Activated T-cell treated with anti-CD3 and anti-CD28 coated beads, Interleukin-2, amount 50 U/mL, for 72 hours (primary cell): ENCODE measurements around the gene FKBP8. TPM values are rescaled to one million over a fixed set of nuclear protein-coding genes. Genes with fewer than 3 reads are reported as not detected.

ENCODE experiments used
- ATAC-seq, 2 donors: fragments of 150-1000 bp; cut with Tn5 transposase; replicated peaks in 1 of 2; 2 replicates each; pipeline ENCODE4 v1.10.0; 2021; ENCODE audit warnings: moderate library complexity in 2 of 2, mild to moderate bottlenecking in 1 of 2
- DNase-seq, 2 donors: peaks; one replicate each; pipeline ENCODE4 v3.0.0; 2021 to 2022; ENCODE audit warnings: mixed read lengths in 1 of 2
- H3K27ac Mint-ChIP-seq: one replicate; pipeline ENCODE4 v1.8.0; 2022; ENCODE audit warnings: mild to moderate bottlenecking, moderate library complexity, mixed read lengths
- H3K27me3 Mint-ChIP-seq: one replicate; pipeline ENCODE4 v1.8.0; 2022; ENCODE audit warnings: low read depth, mixed read lengths
- H3K36me3 Mint-ChIP-seq, 2 donors: one replicate each; pipeline ENCODE4 v1.8.0; 2022; ENCODE audit warnings: mixed read lengths in 2 of 2, mild to moderate bottlenecking in 1 of 2; ENCODE audit not compliant: insufficient read depth in 2 of 2
- H3K4me1 Mint-ChIP-seq: one replicate; pipeline ENCODE4 v1.8.0; 2022; ENCODE audit warnings: low read depth, mixed read lengths
- H3K4me3 Mint-ChIP-seq, 2 donors: one replicate each; pipeline ENCODE4 v1.8.0; 2022; ENCODE audit warnings: mild to moderate bottlenecking in 2 of 2, mixed read lengths in 2 of 2, moderate library complexity in 2 of 2
- H3K9me3 Mint-ChIP-seq, 2 donors: one replicate each; pipeline ENCODE4 v1.8.0; 2022; ENCODE audit warnings: mixed read lengths in 2 of 2
- total RNA-seq, 2 donors: library from RNA; stranded (reverse); gene quantifications; one replicate each; pipeline ENCODE4 v1.2.3, GENCODE V29; 2022

The FKBP8 gene
- total RNA-seq, 2 donors from 2014 or later: 223 to 239 TPM

GRCh38 chr19:18501832-18502231 lies 41.5 kb downstream of the FKBP8 start:
- H3K27ac Mint-ChIP-seq: no peak overlapping the region
- no peaks in the 10 kb centered on the region for H3K27me3 Mint-ChIP-seq
- H3K9me3 Mint-ChIP-seq: no peaks in the 10 kb centered on the region
- peaks cover 81% of the 10 kb centered on the region for H3K4me1 Mint-ChIP-seq
- no peak overlapping the region for H3K4me3 Mint-ChIP-seq
- ATAC-seq (no peak), DNase-seq (no peak)
- no peaks in the 10 kb centered on the region for H3K36me3 Mint-ChIP-seq

GRCh38 chr19:18501351-18501750 lies 42.0 kb downstream of the FKBP8 start:
- Mint-ChIP-seq H3K27me3 (no peaks in the 10 kb centered on the region), H3K36me3 (no peaks in the 10 kb centered on the region), H3K9me3 (no peaks in the 10 kb centered on the region), H3K4me1 (peaks cover 81% of the 10 kb centered on the region), H3K27ac (no peak overlapping the region), H3K4me3 (peak overlapping the region in 1 of 2 donors; percentile 24)
- ATAC-seq: no peak
- DNase-seq: no peak

GRCh38 chr19:18500799-18501198 lies 42.6 kb downstream of the FKBP8 start:
- Mint-ChIP-seq H3K27ac (no peak overlapping the region), H3K9me3 (no peaks in the 10 kb centered on the region), H3K4me3 (peak overlapping the region in 1 of 2 donors; percentile 24), H3K27me3 (no peaks in the 10 kb centered on the region), H3K36me3 (no peaks in the 10 kb centered on the region), H3K4me1 (peaks cover 81% of the 10 kb centered on the region)
- ATAC-seq: no peak
- DNase-seq: no peak

GRCh38 chr19:18500376-18500775 lies 43.0 kb downstream of the FKBP8 start:
- ATAC-seq (no peak), DNase-seq (no peak)
- Mint-ChIP-seq H3K27me3 (no peaks in the 10 kb centered on the region), H3K36me3 (no peaks in the 10 kb centered on the region), H3K4me3 (no peak overlapping the region), H3K4me1 (peaks cover 81% of the 10 kb centered on the region), H3K9me3 (no peaks in the 10 kb centered on the region), H3K27ac (no peak overlapping the region)

GRCh38 chr19:18499055-18499775 lies 44.2 kb downstream of the FKBP8 start:
- peaks cover 81% of the 10 kb centered on the region for H3K4me1 Mint-ChIP-seq
- no peak for DNase-seq
- H3K27me3 Mint-ChIP-seq: no peaks in the 10 kb centered on the region
- H3K9me3 Mint-ChIP-seq: no peaks in the 10 kb centered on the region
- H3K4me3 Mint-ChIP-seq: peak overlapping the region in 1 of 2 donors; percentile 21
- H3K27ac Mint-ChIP-seq: peak overlapping the region; percentile 89
- H3K36me3 Mint-ChIP-seq: no peaks in the 10 kb centered on the region
- no peak for ATAC-seq

GRCh38 chr19:18496980-18497256 lies 46.5 kb downstream of the FKBP8 start:
- Mint-ChIP-seq H3K9me3 (no peaks in the 10 kb centered on the region), H3K4me1 (peaks cover 75% of the 10 kb centered on the region), H3K27ac (peak overlapping the region; percentile 96), H3K27me3 (no peaks in the 10 kb centered on the region), H3K36me3 (no peaks in the 10 kb centered on the region), H3K4me3 (peak overlapping the region in 1 of 2 donors; percentile 84)
- ATAC-seq (no peak), DNase-seq (no peak)

GRCh38 chr19:18496167-18496979 lies 47.0 kb downstream of the FKBP8 start:
- peak overlapping the region; percentile 75 to 84 for H3K4me3 Mint-ChIP-seq
- ATAC-seq: peak; percentile 94 to 96
- H3K4me1 Mint-ChIP-seq: peaks cover 70% of the 10 kb centered on the region
- H3K9me3 Mint-ChIP-seq: no peaks in the 10 kb centered on the region
- H3K36me3 Mint-ChIP-seq: no peaks in the 10 kb centered on the region
- H3K27me3 Mint-ChIP-seq: no peaks in the 10 kb centered on the region
- peak overlapping the region; percentile 96 for H3K27ac Mint-ChIP-seq
- DNase-seq: peak; percentile 67 to 68

- Mint-ChIP-seq H3K4me3 (peak overlapping the region; percentile 75 to 84), H3K9me3 (no peaks in the 10 kb centered on the region), H3K27ac (peak overlapping the region; percentile 96), H3K36me3 (no peaks in the 10 kb centered on the region), H3K4me1 (peaks cover 61% of the 10 kb centered on the region), H3K27me3 (no peaks in the 10 kb centered on the region)
- ATAC-seq (peak in 1 of 2 donors; percentile 30), DNase-seq (no peak)
Measured at GRCh38 chr19:18495204-18495911, 48.0 kb downstream of the FKBP8 start.

- no peaks in the 10 kb centered on the region for H3K36me3 Mint-ChIP-seq
- H3K9me3 Mint-ChIP-seq: no peaks in the 10 kb centered on the region
- H3K27ac Mint-ChIP-seq: peak overlapping the region; percentile 82
- peak in 1 of 2 donors; percentile 18 for ATAC-seq
- no peak for DNase-seq
- peak overlapping the region; percentile 17 to 68 for H3K4me3 Mint-ChIP-seq
- H3K27me3 Mint-ChIP-seq: no peaks in the 10 kb centered on the region
- H3K4me1 Mint-ChIP-seq: peaks cover 49% of the 10 kb centered on the region
Measured at GRCh38 chr19:18494267-18494607, 49.1 kb downstream of the FKBP8 start.

GRCh38 chr19:18493440-18494266 lies 49.7 kb downstream of the FKBP8 start:
- H3K9me3 Mint-ChIP-seq: no peaks in the 10 kb centered on the region
- H3K36me3 Mint-ChIP-seq: no peaks in the 10 kb centered on the region
- H3K4me1 Mint-ChIP-seq: peaks cover 44% of the 10 kb centered on the region
- H3K4me3 Mint-ChIP-seq: peak overlapping the region; percentile 17 to 68
- H3K27ac Mint-ChIP-seq: peak overlapping the region; percentile 82
- no peak for ATAC-seq
- DNase-seq: no peak
- no peaks in the 10 kb centered on the region for H3K27me3 Mint-ChIP-seq

GRCh38 chr19:18491995-18492953 lies 51.1 kb downstream of the FKBP8 start:
- no peak for DNase-seq
- H3K27ac Mint-ChIP-seq: no peak overlapping the region

GRCh38 chr19:18490728-18491127 lies 52.6 kb downstream of the FKBP8 start:
- Mint-ChIP-seq H3K9me3 (no peaks in the 10 kb centered on the region), H3K27ac (no peak overlapping the region), H3K4me3 (no peak overlapping the region), H3K27me3 (no peaks in the 10 kb centered on the region), H3K4me1 (peaks cover 47% of the 10 kb centered on the region), H3K36me3 (no peaks in the 10 kb centered on the region)
- ATAC-seq: no peak
- DNase-seq: no peak

More at GRCh38 chr19:18491995-18492953, 51.1 kb downstream of the FKBP8 start:
- ATAC-seq: no peak
- no peaks in the 10 kb centered on the region for H3K36me3 Mint-ChIP-seq
- H3K4me3 Mint-ChIP-seq: no peak overlapping the region
- H3K9me3 Mint-ChIP-seq: no peaks in the 10 kb centered on the region
- H3K27me3 Mint-ChIP-seq: no peaks in the 10 kb centered on the region
- peaks cover 50% of the 10 kb centered on the region for H3K4me1 Mint-ChIP-seq
